Esophagus muscularis mucosa (tissue), 3 donors: ENCODE data around the gene PLEKHM2.

Experiments used
- EP300 ChIP-seq: sonication (generic); formaldehyde crosslinking; IDR thresholded peaks from one replicate; pipeline ENCODE4 v1.6.1; 2017; ENCODE audit warnings: antibody characterized with exemption
- TF ChIP-seq, protein P1 (sequence below), 3 experiments: fragments of 200-600 bp in 2 of 3; fragments of 450-650 bp in 1 of 3; sonication (generic) in 2 of 3; IDR thresholded peaks; one replicate each; pipeline ENCODE4 v1.5.1; 2017 to 2019; ENCODE audit warnings: antibody characterized with exemption in 3 of 3, mild to moderate bottlenecking in 2 of 3, moderate library complexity in 1 of 3

DNA sequence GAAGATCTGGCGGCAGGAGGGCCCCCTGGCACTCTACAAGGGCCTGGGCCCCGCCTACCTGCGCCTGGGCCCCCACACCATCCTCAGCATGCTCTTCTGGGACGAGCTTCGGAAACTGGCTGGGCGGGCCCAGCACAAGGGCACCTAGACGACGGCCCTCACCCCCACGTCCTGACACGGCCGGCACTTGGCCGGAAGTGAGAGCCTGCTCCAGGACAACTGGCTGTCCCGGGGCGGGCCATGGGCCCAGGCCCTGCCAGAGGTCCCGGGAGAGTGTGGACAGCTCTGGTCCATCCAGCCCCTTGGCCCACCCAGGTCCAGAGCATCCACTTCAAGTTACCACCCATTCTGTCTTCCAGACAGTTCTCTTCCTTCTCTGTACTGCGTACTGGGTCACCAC lies 55.1 kb downstream of the PLEKHM2 start:
- TF ChIP-seq, protein P1, sequence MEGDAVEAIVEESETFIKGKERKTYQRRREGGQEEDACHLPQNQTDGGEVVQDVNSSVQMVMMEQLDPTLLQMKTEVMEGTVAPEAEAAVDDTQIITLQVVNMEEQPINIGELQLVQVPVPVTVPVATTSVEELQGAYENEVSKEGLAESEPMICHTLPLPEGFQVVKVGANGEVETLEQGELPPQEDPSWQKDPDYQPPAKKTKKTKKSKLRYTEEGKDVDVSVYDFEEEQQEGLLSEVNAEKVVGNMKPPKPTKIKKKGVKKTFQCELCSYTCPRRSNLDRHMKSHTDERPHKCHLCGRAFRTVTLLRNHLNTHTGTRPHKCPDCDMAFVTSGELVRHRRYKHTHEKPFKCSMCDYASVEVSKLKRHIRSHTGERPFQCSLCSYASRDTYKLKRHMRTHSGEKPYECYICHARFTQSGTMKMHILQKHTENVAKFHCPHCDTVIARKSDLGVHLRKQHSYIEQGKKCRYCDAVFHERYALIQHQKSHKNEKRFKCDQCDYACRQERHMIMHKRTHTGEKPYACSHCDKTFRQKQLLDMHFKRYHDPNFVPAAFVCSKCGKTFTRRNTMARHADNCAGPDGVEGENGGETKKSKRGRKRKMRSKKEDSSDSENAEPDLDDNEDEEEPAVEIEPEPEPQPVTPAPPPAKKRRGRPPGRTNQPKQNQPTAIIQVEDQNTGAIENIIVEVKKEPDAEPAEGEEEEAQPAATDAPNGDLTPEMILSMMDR (IDR thresholded peaks at IDR 0.05): no peak
- TF ChIP-seq EP300: no peak
